Coronary artery (tissue), 2 donors: ENCODE data around the gene ADAMTS6.
A peak's percentile ranks its signal among the peaks of the same experiment; 100 is the strongest.

Experiments
- DNase-seq: peaks from one replicate; pipeline ENCODE4 v3.0.0-alpha.2; 2017; ENCODE audit warnings: low spot score
- H3K27ac ChIP-seq, 2 donors: fragments of 200-600 bp; sonication (generic); one replicate each; pipeline ENCODE4 v1.5.1; 2016 to 2019
- H3K4me3 ChIP-seq: fragments of 200-600 bp; sonication (generic); 2 replicates; pipeline ENCODE4 v1.5.1; 2016; ENCODE audit warnings: mild to moderate bottlenecking, moderate library complexity
- CTCF ChIP-seq: fragments of 200-600 bp; sonication (generic); IDR thresholded peaks from one replicate; pipeline ENCODE4 v1.5.1; 2019; ENCODE audit warnings: antibody characterized with exemption

The ADAMTS6 gene

DNA sequence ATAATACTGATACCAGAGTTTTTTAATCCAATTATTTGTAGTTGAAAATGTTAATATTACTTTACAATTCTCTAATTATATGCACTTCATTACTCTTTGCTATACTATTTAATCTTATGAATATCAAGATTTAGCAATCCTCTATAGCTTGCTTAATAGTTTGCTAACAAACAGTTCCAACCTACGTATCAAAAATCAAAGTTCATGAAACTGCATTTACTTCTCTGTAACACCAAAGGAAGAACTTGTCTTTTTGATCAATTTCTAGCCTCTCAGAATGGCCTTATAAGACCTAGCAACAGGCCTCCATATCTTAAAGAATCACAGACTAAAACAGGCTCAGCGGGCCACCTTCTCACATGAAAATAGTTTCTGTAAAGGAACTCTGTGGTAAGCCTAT lies 68.9 kb downstream of the ADAMTS6 start:
- Histone ChIP-seq H3K27ac (no peak overlapping the region), H3K4me3 (no peak overlapping the region)
- no peak for TF ChIP-seq CTCF
- no peak for DNase-seq

DNA sequence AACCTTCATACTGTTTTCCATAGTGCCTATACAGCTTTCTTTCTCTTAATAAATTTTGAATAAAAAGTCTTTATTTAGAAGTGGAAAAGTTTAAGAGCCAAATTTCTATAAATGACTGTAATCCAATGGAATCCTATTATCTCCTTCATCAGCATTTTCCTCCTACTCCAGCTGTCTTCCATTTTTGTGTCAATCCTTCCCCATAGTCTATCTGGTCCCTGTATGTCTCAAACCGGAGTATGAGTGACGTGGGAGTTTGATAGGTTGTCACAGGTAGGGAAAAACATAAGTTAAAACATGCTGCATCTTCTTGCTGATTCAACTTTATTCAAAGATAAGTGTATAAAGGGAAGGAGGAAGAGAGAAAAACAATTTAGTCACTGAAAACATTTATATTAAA lies 70.4 kb downstream of the ADAMTS6 start:
- DNase-seq = no peak
- Histone ChIP-seq H3K4me3 (no peak overlapping the region), H3K27ac (no peak overlapping the region)
- TF ChIP-seq CTCF = no peak

GRCh38 chr5:65395526-65396155 lies 86.1 kb downstream of the ADAMTS6 start:
- no peak for DNase-seq
- Histone ChIP-seq H3K27ac (no peak overlapping the region), H3K4me3 (no peak overlapping the region)
- TF ChIP-seq CTCF = no peak

DNA sequence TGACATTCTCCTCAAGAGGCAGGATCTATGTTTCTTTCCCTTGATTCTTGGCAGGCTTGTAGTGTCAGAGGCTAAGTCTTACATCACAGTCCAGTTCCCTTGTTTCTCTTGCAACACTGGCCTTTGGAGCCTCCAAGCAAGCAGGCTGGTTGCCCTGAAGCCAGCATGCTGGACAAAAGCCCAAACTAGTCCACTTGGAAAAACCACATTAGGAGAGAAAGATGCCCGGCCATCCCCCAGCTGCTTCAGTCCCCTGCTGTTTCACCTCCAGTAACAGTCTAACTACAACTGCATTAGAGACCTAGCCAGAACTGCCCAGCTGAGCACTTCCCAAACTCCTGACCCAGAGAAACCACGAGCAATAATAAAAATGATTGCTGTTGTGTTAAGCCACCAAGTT lies 87.6 kb downstream of the ADAMTS6 start:
- peak overlapping the region; percentile 44 to 66 for H3K27ac ChIP-seq
- no peak overlapping the region for H3K4me3 ChIP-seq
- peak; percentile 85 for DNase-seq
- TF ChIP-seq CTCF = no peak

DNA sequence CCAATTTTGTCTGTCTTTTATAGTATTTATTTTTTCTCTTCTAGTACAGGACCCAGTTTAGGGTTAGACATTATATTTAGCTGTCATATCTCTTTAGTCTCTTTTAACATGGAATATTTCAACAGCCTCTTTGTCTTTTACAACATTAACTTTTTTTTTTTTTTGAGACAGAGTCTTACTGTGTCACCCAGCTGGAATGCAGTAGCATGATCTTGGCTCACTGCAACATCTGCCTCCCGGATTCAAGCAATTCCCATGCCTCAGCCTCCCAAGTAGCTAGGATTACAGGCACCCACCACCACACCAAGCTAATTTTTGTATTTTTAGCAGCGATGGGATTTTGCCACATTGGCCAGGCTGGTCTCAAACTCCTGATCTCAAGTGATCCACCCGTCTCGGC lies 90.1 kb downstream of the ADAMTS6 start:
- H3K27ac ChIP-seq = no peak overlapping the region
- H3K4me3 ChIP-seq = no peak overlapping the region
- no peak for TF ChIP-seq CTCF
- DNase-seq = no peak

- no peak for TF ChIP-seq CTCF
- Histone ChIP-seq H3K4me3 (no peak overlapping the region), H3K27ac (no peak overlapping the region)
- no peak for DNase-seq
These were observed 91.5 kb downstream of the ADAMTS6 start for GRCh38 chr5:65390208-65390607.

DNA sequence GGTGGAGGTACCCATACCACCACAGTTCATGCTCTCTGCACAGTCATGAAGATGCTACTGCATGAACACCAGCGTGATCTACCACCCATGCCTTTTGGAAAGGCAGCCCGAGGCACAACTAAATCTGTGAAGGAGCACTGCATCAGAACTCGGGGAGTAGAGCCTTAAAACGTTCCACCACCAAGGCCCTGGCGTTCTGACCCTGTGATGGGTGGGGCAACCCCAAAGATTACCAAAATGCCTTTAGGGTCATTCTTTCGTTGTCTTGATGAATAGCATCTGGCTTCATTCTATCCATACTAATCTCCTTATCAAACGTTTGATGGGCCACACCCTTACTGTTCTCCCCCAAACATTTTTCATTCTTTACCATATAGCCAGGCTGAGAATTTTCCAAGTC lies 97.9 kb downstream of the ADAMTS6 start:
- no peak for DNase-seq
- TF ChIP-seq CTCF = no peak
- Histone ChIP-seq H3K4me3 (no peak overlapping the region), H3K27ac (no peak overlapping the region)
